Panc1 (cell line): ENCODE data around the gene CLK3. TPM values are rescaled to one million over a fixed set of nuclear protein-coding genes. Genes with fewer than 3 reads are reported as not detected.

Source experiments
- ATAC-seq: fragments of 200-7000 bp; cut with Tn5 transposase; 2 replicates; pipeline ENCODE4 v1.9.1; 2020; ENCODE audit warnings: mild to moderate bottlenecking, moderate library complexity
- BruUV-seq: library from RNA; stranded (reverse); fragments of 400-500 nt; replicated peaks from 2 replicates; lab custom pipeline; 2021; lab: Mats Ljungman, UMichigan
- CTCF ChIA-PET: fragments of 300-600 bp; sonication (Branson Sonifier 250); formaldehyde crosslinking; loops from one replicate; lab custom pipeline; 2022; ENCODE audit warnings: antibody characterized with exemption; lab: Charles Lee
- POLR2A ChIA-PET: fragments of 300-600 bp; sonication (Branson Sonifier 250); formaldehyde crosslinking; loops from one replicate; lab custom pipeline; 2022; ENCODE audit warnings: antibody characterized with exemption; lab: Charles Lee
- DNase-seq: peaks from one replicate; pipeline ENCODE4 v3.0.0-alpha.2; 2010; ENCODE audit warnings: low read depth, low spot score
- H3K27ac ChIP-seq: 2 replicates; pipeline ENCODE4 v1.5.1; 2011; ENCODE audit warnings: mild to moderate bottlenecking, low read length, inconsistent platforms
- H3K27me3 ChIP-seq: fragments of 200-500 bp; sonication (Bioruptor generic); 2 replicates; pipeline ENCODE4 v1.6.0; 2014; ENCODE audit warnings: low read length, inconsistent platforms; ENCODE audit not compliant: control insufficient read depth, insufficient read depth
- H3K36me3 ChIP-seq: fragments of 200-500 bp; sonication (Bioruptor generic); 2 replicates; pipeline ENCODE4 v1.5.1; 2014; ENCODE audit warnings: inconsistent platforms, mild to moderate bottlenecking, low read length, moderate library complexity; ENCODE audit not compliant: control insufficient read depth, insufficient read depth
- H3K4me1 ChIP-seq: 2 replicates; pipeline ENCODE4 v1.5.1; 2011; ENCODE audit warnings: inconsistent platforms, mild to moderate bottlenecking, low read length, moderate library complexity; ENCODE audit not compliant: control insufficient read depth, insufficient read depth
- H3K4me3 ChIP-seq, 2 experiments: 2 replicates each; pipeline ENCODE4 v1.5.1; 2011 to 2012; ENCODE audit warnings: low read depth in 2 of 2, low read length in 2 of 2, mild to moderate bottlenecking in 2 of 2, inconsistent platforms in 1 of 2, moderate library complexity in 1 of 2
- H3K9me3 ChIP-seq: fragments of 200-500 bp; sonication (Bioruptor generic); 2 replicates; pipeline ENCODE4 v1.5.1; 2014; ENCODE audit warnings: low read depth, mild to moderate bottlenecking, inconsistent platforms, low read length, moderate library complexity; ENCODE audit not compliant: control insufficient read depth, insufficient read depth
- POLR2AphosphoS5 ChIP-seq: IDR thresholded peaks from 2 replicates; pipeline ENCODE4 v1.6.1; 2012; ENCODE audit warnings: mild to moderate bottlenecking, low read depth, low read length, moderate library complexity
- SIN3A ChIP-seq: IDR thresholded peaks from 2 replicates; pipeline ENCODE4 v1.6.1; 2012; ENCODE audit warnings: low read depth, mild to moderate bottlenecking, low read length, moderate library complexity, borderline replicate concordance; ENCODE audit not compliant: insufficient read depth
- TCF7L2 ChIP-seq: IDR thresholded peaks from 2 replicates; pipeline ENCODE4 v1.6.1; 2011; ENCODE audit warnings: mild to moderate bottlenecking, low read depth, low read length, inconsistent platforms
- in situ Hi-C: cut with HindIII; loops from 2 replicates; pipeline ENCODE4 v1.10.0; 2016; ENCODE audit warnings: low sequenced_read_pairs, low pct_unique_long_range_greater_than_20kb
- intact Hi-C: fragments of 100-400 bp; cut with micrococcal nuclease; formaldehyde crosslinking; loops from one replicate; pipeline ENCODE4 v1.10.0; 2022; ENCODE audit not compliant: unreplicated experiment
- total RNA-seq: library from RNA; stranded (reverse); gene quantifications from one replicate; pipeline ENCODE4 v1.2.1, GENCODE V29; 2021; ENCODE audit not compliant: unreplicated experiment
- TF ChIP-seq, protein P1 (sequence below): fragments of 450-650 bp; IDR thresholded peaks from 2 replicates; pipeline ENCODE4 v1.5.1; 2017; ENCODE audit warnings: mild to moderate bottlenecking
- TF ChIP-seq, protein P2 (sequence below), 2 experiments: IDR thresholded peaks; 2 replicates each; pipeline ENCODE4 v1.6.1; 2011 to 2012; ENCODE audit warnings: low read depth in 2 of 2, control low read depth in 1 of 2, low read length in 1 of 2, mild to moderate bottlenecking in 1 of 2, moderate library complexity in 1 of 2; ENCODE audit not compliant: insufficient read depth in 1 of 2

CLK3 gene
- total RNA-seq, 1 experiment from 2014 or later = 69.8 TPM

DNA sequence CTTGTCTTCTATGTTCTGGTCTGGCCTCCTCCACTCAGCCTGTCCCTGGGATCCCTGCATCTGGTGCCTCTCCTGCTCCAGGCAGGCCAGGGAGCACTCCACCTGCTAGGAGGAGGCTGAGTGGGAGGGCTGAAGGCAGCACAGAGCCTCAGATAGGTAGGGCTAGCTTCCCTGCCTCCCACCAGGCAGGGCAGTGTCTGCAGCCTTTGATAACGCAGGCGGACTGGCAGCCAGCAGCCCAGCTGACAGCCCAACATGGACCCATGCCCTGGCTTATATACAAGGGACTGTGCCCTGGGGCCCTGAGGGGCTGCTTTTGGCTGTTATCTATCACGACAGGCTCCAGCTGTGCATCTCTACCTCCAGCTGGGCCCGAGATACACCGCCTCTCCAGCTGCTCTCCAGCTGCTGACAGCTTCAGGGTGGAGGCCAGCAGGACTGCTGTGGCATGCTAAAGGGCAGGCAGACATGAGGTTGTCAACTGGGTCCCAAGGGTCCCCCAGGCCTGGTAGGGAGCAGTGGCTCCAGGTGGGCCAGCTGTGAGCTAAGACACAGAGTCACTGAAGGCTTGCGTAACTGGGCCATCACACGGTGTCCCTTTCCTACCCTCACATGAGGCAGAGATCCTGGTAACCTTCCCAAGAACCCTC is 5.2 kb upstream of the CLK3 start:
- ATAC-seq (no peak), DNase-seq (no peak)
- TF ChIP-seq TCF7L2 (no peak), SIN3A (no peak), POLR2AphosphoS5 (no peak)
- TF ChIP-seq, protein P1, sequence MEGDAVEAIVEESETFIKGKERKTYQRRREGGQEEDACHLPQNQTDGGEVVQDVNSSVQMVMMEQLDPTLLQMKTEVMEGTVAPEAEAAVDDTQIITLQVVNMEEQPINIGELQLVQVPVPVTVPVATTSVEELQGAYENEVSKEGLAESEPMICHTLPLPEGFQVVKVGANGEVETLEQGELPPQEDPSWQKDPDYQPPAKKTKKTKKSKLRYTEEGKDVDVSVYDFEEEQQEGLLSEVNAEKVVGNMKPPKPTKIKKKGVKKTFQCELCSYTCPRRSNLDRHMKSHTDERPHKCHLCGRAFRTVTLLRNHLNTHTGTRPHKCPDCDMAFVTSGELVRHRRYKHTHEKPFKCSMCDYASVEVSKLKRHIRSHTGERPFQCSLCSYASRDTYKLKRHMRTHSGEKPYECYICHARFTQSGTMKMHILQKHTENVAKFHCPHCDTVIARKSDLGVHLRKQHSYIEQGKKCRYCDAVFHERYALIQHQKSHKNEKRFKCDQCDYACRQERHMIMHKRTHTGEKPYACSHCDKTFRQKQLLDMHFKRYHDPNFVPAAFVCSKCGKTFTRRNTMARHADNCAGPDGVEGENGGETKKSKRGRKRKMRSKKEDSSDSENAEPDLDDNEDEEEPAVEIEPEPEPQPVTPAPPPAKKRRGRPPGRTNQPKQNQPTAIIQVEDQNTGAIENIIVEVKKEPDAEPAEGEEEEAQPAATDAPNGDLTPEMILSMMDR = no peak
- TF ChIP-seq, protein P2, sequence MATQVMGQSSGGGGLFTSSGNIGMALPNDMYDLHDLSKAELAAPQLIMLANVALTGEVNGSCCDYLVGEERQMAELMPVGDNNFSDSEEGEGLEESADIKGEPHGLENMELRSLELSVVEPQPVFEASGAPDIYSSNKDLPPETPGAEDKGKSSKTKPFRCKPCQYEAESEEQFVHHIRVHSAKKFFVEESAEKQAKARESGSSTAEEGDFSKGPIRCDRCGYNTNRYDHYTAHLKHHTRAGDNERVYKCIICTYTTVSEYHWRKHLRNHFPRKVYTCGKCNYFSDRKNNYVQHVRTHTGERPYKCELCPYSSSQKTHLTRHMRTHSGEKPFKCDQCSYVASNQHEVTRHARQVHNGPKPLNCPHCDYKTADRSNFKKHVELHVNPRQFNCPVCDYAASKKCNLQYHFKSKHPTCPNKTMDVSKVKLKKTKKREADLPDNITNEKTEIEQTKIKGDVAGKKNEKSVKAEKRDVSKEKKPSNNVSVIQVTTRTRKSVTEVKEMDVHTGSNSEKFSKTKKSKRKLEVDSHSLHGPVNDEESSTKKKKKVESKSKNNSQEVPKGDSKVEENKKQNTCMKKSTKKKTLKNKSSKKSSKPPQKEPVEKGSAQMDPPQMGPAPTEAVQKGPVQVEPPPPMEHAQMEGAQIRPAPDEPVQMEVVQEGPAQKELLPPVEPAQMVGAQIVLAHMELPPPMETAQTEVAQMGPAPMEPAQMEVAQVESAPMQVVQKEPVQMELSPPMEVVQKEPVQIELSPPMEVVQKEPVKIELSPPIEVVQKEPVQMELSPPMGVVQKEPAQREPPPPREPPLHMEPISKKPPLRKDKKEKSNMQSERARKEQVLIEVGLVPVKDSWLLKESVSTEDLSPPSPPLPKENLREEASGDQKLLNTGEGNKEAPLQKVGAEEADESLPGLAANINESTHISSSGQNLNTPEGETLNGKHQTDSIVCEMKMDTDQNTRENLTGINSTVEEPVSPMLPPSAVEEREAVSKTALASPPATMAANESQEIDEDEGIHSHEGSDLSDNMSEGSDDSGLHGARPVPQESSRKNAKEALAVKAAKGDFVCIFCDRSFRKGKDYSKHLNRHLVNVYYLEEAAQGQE (IDR thresholded peaks at IDR 0.05; ENCODE audit: insufficient read depth in 1 of 2, low read depth in 2 of 2, low read length in 1 of 2) = no peak
- intact Hi-C loops (no loop called here), in situ Hi-C loops (no loop called here)
- CTCF ChIA-PET = interaction anchor here (0.6 kb wide), 1 partner anchor 17 kb away, joined by 3 read pairs; no protein-coding TSS in a partner anchor
- no TSS peak for BruUV-seq
- Histone ChIP-seq H3K36me3 (no peaks in the 10 kb centered on the region), H3K27me3 (no peaks in the 10 kb centered on the region), H3K9me3 (no peaks in the 10 kb centered on the region), H3K4me3 (no peak overlapping the region), H3K4me1 (no peaks in the 10 kb centered on the region), H3K27ac (no peak overlapping the region)
- POLR2A ChIA-PET = interaction anchor here (0.6 kb wide), 1 partner anchor 144 kb away, joined by 15 read pairs; no protein-coding TSS in a partner anchor

DNA sequence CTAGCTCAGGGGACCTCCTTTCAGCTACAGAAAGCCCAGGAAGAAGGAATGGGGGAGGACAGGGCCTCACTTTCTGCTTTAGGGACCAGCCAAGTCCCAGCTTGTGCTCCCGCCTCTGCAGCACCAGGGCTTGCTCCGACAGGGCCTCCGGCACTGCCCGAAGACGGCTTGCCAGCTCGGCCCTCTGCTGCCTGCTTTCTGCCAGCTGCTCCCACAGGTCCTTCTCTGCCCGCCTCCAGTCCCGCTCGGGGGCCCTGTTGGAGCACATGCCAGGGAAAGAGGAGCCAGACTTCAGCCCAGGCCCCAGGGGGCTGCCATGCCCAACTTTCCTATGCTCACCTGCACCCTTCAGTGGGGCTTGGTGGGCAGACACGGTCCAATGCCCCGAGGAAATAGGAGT is 4.3 kb upstream of the CLK3 start:
- H3K36me3 ChIP-seq = no peaks in the 10 kb centered on the region
- POLR2A ChIA-PET = no interaction called here
- no peak for ATAC-seq
- no peak overlapping the region for H3K4me3 ChIP-seq
- CTCF ChIA-PET = no interaction called here
- no peaks in the 10 kb centered on the region for H3K27me3 ChIP-seq
- no peaks in the 10 kb centered on the region for H3K4me1 ChIP-seq
- in situ Hi-C loops (no loop called here), intact Hi-C loops (no loop called here)
- H3K27ac ChIP-seq = no peak overlapping the region
- DNase-seq = no peak
- TF ChIP-seq, protein P2 (IDR thresholded peaks at IDR 0.05; ENCODE audit: insufficient read depth in 1 of 2, low read depth in 2 of 2, low read length in 1 of 2) = no peak
- TF ChIP-seq TCF7L2 (no peak), SIN3A (no peak), POLR2AphosphoS5 (no peak)
- TF ChIP-seq, protein P1 = no peak
- BruUV-seq = no TSS peak
- no peaks in the 10 kb centered on the region for H3K9me3 ChIP-seq
